Measurements from ENCODE around the gene ST3GAL2.
"Not testable (repeated sequence)": the region's sequence is repeated elsewhere in the genome, so short reads cannot be mapped to it uniquely, and the experiment has no call there.

ST3GAL2 gene

GRCh38 chr16:70381604-70382342, 57.1 kb downstream of the ST3GAL2 start:
- DNase-seq, result no peak

GRCh38 chr16:70380919-70381603, 57.8 kb downstream of the ST3GAL2 start:
- DNase-seq, result peak; percentile 98

GRCh38 chr16:70380248-70380918, 58.5 kb downstream of the ST3GAL2 start:
- peak; percentile 91 for DNase-seq

- DNase-seq, result no peak
Measured at GRCh38 chr16:70378869-70379493, 59.9 kb downstream of the ST3GAL2 start.

- no peak for DNase-seq
Measured at GRCh38 chr16:70377782-70378181, 61.1 kb downstream of the ST3GAL2 start.

- DNase-seq, result no peak
Measured at GRCh38 chr16:70375636-70376611, 63.0 kb downstream of the ST3GAL2 start.

- no peak for DNase-seq
Measured at GRCh38 chr16:70374213-70374612, 64.7 kb downstream of the ST3GAL2 start.

- DNase-seq, result no peak
Measured at GRCh38 chr16:70372921-70373728, 65.8 kb downstream of the ST3GAL2 start.

- no peak for DNase-seq
Measured at GRCh38 chr16:70370924-70371323, 68.0 kb downstream of the ST3GAL2 start.

- peak; percentile 78 for DNase-seq
Measured at GRCh38 chr16:70370145-70370544, 68.8 kb downstream of the ST3GAL2 start.

- DNase-seq, result no peak
Measured at GRCh38 chr16:70364399-70364798, 74.5 kb downstream of the ST3GAL2 start.

GRCh38 chr16:70359552-70359951, 79.3 kb downstream of the ST3GAL2 start:
- no peak for DNase-seq

GRCh38 chr16:70349783-70350182, 89.1 kb downstream of the ST3GAL2 start:
- no peak for DNase-seq

- no peak for DNase-seq
Measured at GRCh38 chr16:70348991-70349390, 89.9 kb downstream of the ST3GAL2 start.

GRCh38 chr16:70345840-70346239, 93.1 kb downstream of the ST3GAL2 start:
- DNase-seq, result no peak

GRCh38 chr16:70342016-70342415, 96.9 kb downstream of the ST3GAL2 start:
- DNase-seq, result no peak

GRCh38 chr16:70341600-70341999, 97.3 kb downstream of the ST3GAL2 start:
- no peak for DNase-seq

- DNase-seq, result no peak
Measured at GRCh38 chr16:70337814-70338213, 101.1 kb downstream of the ST3GAL2 start.

GRCh38 chr16:70332728-70333127, 106.2 kb downstream of the ST3GAL2 start:
- DNase-seq, result not testable (repeated sequence)

GRCh38 chr16:70331588-70332358, 107.1 kb downstream of the ST3GAL2 start:
- DNase-seq, result peak; percentile 63

All from activated effector memory CD4-positive, alpha-beta T cell treated with anti-CD3 and anti-CD28 coated beads, Interleukin-2, amount 50 U/mL, for 16 hours (primary cell).